ENCODE results near the gene FYCO1.

The FYCO1 gene

GRCh38 chr3:45988362-45988761, 7.3 kb downstream of the FYCO1 start:
- DNase-seq (ENCODE audit: low read depth in 1 of 2, low spot score in 1 of 2), result peak; percentile 18 to 74
- no peak overlapping the region for H3K27ac ChIP-seq (replicated peaks)
- H3K27me3 ChIP-seq (ENCODE audit: insufficient read depth, poor library complexity, severe bottlenecking), result no peaks in the 10 kb centered on the region
- no peak overlapping the region for H3K4me3 ChIP-seq (replicated peaks; ENCODE audit: insufficient read depth, low read length)
- no peak for TF ChIP-seq SPI1 (IDR thresholded peaks at IDR 0.05; ENCODE audit: borderline replicate concordance, low read depth)
- TF ChIP-seq CTCF (IDR thresholded peaks at IDR 0.05; ENCODE audit: insufficient read depth, low read length), result no peak
- TF ChIP-seq POLR2AphosphoS5 (IDR thresholded peaks at IDR 0.05; ENCODE audit: low read depth), result no peak
- no peak for TF ChIP-seq REST (IDR thresholded peaks at IDR 0.05; ENCODE audit: insufficient replicate concordance, low read depth)
- TF ChIP-seq GABPA (IDR thresholded peaks at IDR 0.05; ENCODE audit: low read depth), result no peak

GRCh38 chr3:45987368-45988291, 8.0 kb downstream of the FYCO1 start:
- no peaks in the 10 kb centered on the region for H3K27me3 ChIP-seq (ENCODE audit: insufficient read depth, poor library complexity, severe bottlenecking)
- no peak for TF ChIP-seq GABPA (IDR thresholded peaks at IDR 0.05; ENCODE audit: low read depth)
- TF ChIP-seq SPI1 (IDR thresholded peaks at IDR 0.05; ENCODE audit: borderline replicate concordance, low read depth), result no peak
- TF ChIP-seq CTCF (IDR thresholded peaks at IDR 0.05; ENCODE audit: insufficient read depth, low read length), result no peak
- TF ChIP-seq POLR2AphosphoS5 (IDR thresholded peaks at IDR 0.05; ENCODE audit: low read depth), result no peak
- H3K27ac ChIP-seq (replicated peaks), result no peak overlapping the region
- H3K4me3 ChIP-seq (replicated peaks; ENCODE audit: insufficient read depth, low read length), result no peak overlapping the region
- no peak for DNase-seq (ENCODE audit: low read depth in 1 of 2, low spot score in 1 of 2)

GRCh38 chr3:45986303-45986982, 9.2 kb downstream of the FYCO1 start:
- no peak for DNase-seq (ENCODE audit: low read depth in 1 of 2, low spot score in 1 of 2)
- TF ChIP-seq POLR2AphosphoS5 (IDR thresholded peaks at IDR 0.05; ENCODE audit: low read depth) (no peak), SPI1 (IDR thresholded peaks at IDR 0.05; ENCODE audit: borderline replicate concordance, low read depth) (no peak), CTCF (IDR thresholded peaks at IDR 0.05; ENCODE audit: insufficient read depth, low read length) (no peak), REST (IDR thresholded peaks at IDR 0.05; ENCODE audit: insufficient replicate concordance, low read depth) (no peak), GABPA (IDR thresholded peaks at IDR 0.05; ENCODE audit: low read depth) (no peak)
- Histone ChIP-seq H3K4me3 (replicated peaks; ENCODE audit: insufficient read depth, low read length) (no peak overlapping the region), H3K27me3 (ENCODE audit: insufficient read depth, poor library complexity, severe bottlenecking) (no peaks in the 10 kb centered on the region), H3K27ac (replicated peaks) (no peak overlapping the region)

Measured in HL-60 (cell line).